ENCODE data around the gene DDX39B.

DNA sequence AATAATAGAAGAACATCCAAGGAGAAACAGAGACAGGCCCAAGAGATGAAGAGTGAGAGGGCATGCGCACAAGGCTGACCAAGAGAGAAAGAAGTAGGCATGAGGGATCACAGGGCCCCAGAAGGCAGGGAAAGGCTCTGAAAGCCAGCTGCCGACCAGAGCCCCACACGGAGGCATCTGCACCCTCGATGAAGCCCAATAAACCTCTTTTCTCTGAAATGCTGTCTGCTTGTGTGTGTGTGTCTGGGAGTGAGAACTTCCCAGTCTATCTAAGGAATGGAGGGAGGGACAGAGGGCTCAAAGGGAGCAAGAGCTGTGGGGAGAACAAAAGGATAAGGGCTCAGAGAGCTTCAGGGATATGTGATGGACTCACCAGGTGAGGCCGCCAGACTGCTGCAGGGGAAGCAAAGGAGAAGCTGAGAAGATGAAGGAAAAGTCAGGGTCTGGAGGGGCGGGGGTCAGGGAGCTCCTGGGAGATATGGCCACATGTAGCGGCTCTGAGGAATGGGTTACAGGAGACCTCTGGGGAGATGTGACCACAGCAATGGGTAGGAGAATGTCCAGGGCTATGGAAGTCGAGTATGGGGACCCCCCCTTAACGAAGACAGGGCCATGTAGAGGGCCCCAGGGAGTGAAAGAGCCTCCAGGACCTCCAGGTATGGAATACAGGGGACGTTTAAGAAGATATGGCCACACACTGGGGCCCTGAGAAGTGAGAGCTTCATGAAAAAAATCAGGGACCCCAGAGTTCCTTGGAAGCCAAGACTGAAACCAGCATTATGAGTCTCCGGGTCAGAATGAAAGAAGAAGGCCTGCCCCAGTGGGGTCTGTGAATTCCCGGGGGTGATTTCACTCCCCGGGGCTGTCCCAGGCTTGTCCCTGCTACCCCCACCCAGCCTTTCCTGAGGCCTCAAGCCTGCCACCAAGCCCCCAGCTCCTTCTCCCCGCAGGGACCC lies 32.6 kb upstream of the DDX39B start:
- TF ChIP-seq POLR2AphosphoS5 (IDR thresholded peaks at IDR 0.05; ENCODE audit: low read depth, low read length) (no peak), TAF1 (IDR thresholded peaks at IDR 0.05; ENCODE audit: borderline replicate concordance, insufficient read depth, low read length) (no peak), SIN3A (IDR thresholded peaks at IDR 0.05; ENCODE audit: borderline replicate concordance, insufficient read depth, low read length) (no peak)
- TF ChIP-seq, protein P1, sequence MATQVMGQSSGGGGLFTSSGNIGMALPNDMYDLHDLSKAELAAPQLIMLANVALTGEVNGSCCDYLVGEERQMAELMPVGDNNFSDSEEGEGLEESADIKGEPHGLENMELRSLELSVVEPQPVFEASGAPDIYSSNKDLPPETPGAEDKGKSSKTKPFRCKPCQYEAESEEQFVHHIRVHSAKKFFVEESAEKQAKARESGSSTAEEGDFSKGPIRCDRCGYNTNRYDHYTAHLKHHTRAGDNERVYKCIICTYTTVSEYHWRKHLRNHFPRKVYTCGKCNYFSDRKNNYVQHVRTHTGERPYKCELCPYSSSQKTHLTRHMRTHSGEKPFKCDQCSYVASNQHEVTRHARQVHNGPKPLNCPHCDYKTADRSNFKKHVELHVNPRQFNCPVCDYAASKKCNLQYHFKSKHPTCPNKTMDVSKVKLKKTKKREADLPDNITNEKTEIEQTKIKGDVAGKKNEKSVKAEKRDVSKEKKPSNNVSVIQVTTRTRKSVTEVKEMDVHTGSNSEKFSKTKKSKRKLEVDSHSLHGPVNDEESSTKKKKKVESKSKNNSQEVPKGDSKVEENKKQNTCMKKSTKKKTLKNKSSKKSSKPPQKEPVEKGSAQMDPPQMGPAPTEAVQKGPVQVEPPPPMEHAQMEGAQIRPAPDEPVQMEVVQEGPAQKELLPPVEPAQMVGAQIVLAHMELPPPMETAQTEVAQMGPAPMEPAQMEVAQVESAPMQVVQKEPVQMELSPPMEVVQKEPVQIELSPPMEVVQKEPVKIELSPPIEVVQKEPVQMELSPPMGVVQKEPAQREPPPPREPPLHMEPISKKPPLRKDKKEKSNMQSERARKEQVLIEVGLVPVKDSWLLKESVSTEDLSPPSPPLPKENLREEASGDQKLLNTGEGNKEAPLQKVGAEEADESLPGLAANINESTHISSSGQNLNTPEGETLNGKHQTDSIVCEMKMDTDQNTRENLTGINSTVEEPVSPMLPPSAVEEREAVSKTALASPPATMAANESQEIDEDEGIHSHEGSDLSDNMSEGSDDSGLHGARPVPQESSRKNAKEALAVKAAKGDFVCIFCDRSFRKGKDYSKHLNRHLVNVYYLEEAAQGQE (IDR thresholded peaks at IDR 0.05; ENCODE audit: insufficient read depth in 1 of 2, low read depth in 2 of 2, low read length in 2 of 2), result no peak

All from PFSK-1 (cell line).